ENCODE results near the gene TGFBR3L. TPM values are rescaled to one million over a fixed set of nuclear protein-coding genes. Genes with fewer than 3 reads are reported as not detected.
A peak's percentile ranks its signal among the peaks of the same experiment; 100 is the strongest.

The TGFBR3L gene
- total and polyA plus RNA-seq, 2 of the 13 experiments (the other 11 are each of a cell fraction or from before 2014, with no cell fraction given), result 0.20 to 1.0 TPM

GRCh38 chr19:7868671-7869452 lies 45.8 kb upstream of the TGFBR3L start (continued):
- TF ChIP-seq, protein P1, sequence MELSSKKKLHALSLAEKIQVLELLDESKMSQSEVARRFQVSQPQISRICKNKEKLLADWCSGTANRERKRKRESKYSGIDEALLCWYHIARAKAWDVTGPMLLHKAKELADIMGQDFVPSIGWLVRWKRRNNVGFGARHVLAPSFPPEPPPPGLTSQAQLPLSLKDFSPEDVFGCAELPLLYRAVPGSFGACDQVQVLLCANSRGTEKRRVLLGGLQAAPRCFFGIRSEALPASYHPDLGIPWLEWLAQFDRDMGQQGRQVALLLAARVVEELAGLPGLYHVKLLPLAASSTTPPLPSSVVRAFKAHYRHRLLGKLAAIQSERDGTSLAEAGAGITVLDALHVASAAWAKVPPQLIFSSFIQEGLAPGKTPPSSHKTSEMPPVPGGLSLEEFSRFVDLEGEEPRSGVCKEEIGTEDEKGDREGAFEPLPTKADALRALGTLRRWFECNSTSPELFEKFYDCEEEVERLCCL (CRISPR knock-in tag; IDR thresholded peaks at IDR 0.05; ENCODE audit: borderline replicate concordance), result 0 out of 2 replicates have a peak, but pooled peaks have one; percentile 31
- no peak for TF ChIP-seq EED (CRISPR knock-in tag; IDR thresholded peaks at IDR 0.05)
- peak; percentile 71; the same call in 1 of the 2 replicates for TF ChIP-seq NRL (CRISPR knock-in tag; IDR thresholded peaks at IDR 0.05; ENCODE audit: borderline replicate concordance)
- no peak for TF ChIP-seq FOXK1 (CRISPR knock-in tag; IDR thresholded peaks at IDR 0.05; ENCODE audit: borderline replicate concordance, low read depth)
- peak; percentile 70; the same call in 1 of the 2 replicates for TF ChIP-seq SPEN (CRISPR knock-in tag; IDR thresholded peaks at IDR 0.05; ENCODE audit: low read depth)
- peak; percentile 40 for TF ChIP-seq POLR2AphosphoS5 (IDR thresholded peaks at IDR 0.05; ENCODE audit: low read depth, low read length)

DNA sequence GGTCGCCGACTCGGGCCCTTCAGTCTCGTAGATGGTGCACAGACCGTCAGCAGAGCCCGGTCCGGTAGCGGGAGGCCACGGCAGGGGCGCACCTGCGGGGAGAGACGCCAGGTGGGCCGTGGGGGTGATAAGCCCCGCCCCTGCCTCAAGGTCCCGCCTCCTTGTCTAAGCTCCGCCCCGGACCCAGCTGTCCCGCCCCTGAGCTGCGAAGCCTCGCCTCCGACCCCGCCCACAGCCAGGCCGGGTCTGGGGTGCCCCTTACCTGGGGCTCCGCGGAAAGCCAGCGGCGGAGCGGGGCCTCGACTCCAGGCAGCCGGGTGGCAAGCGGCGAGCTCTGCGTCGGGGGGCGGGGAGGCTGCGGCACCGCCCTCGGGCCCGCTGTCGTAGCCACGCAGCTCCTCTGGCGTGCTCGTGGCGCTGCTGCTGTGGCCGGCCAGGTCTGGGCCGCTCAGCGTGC lies 45.1 kb upstream of the TGFBR3L start:
- BruUV-seq (replicated peaks), result no TSS peak
- Histone ChIP-seq H4K20me1 (ENCODE audit: insufficient read depth, low read length) (no peaks in the 10 kb centered on the region; the same call in 1 of the 2 replicates), H2AFZ (ENCODE audit: low read length) (no peak overlapping the region), H3K9ac (ENCODE audit: insufficient read depth, low read depth, low read length) (peak overlapping the region; percentile 62), H3K27me3 (ENCODE audit: control insufficient read depth in 1 of 2, insufficient read depth in 2 of 2, low read length in 2 of 2) (no peaks in the 10 kb centered on the region), H3K4me1 (ENCODE audit: insufficient read depth, low read length) (peaks cover 66% of the 10 kb centered on the region), H3K27ac (ENCODE audit: extremely low read length, insufficient read depth, low read length) (peak overlapping the region; percentile 78), H3K36me3 (replicated peaks in 1 of 2; ENCODE audit: control insufficient read depth in 1 of 2, insufficient read depth in 2 of 2, low read length in 2 of 2) (no peaks in the 10 kb centered on the region), H3K4me2 (ENCODE audit: low read depth, low read length) (peak overlapping the region; percentile 95), H3K4me3 (replicated peaks in 1 of 3; ENCODE audit: insufficient read depth in 1 of 3, low read depth in 2 of 3, low read length in 3 of 3) (peak overlapping the region; percentile 53 to 74 (median 65)), H3K9me3 (ENCODE audit: low read length) (no peaks in the 10 kb centered on the region), H3K79me2 (ENCODE audit: insufficient read depth, low read length) (no peaks in the 10 kb centered on the region)
- FAIRE-seq (no peak), DNase-seq (ENCODE audit: low spot score) (peak; percentile 53), ATAC-seq (peak; percentile 36)
- intact Hi-C loops (cut with micrococcal nuclease; ENCODE audit: unreplicated experiment) (no loop called here), in situ Hi-C loops (cut with HindIII; ENCODE audit: extremely low pct_ligation_motif_present, low pct_unique_long_range_greater_than_20kb) (no loop called here)
- 0% methylated on average over 12 of the region's 47 CpGs for WGBS (ENCODE audit: low lambda C conversion rate)
- CTCF ChIA-PET (ENCODE audit: low intra/inter-chr PET ratio, low total read pairs), result interaction anchor here (1.1 to 1.8 kb wide), 4 partner anchors 16 to 55 kb away, joined by 3 to 5 read pairs (median 4); partner anchors contain the start of genes MAP2K7 and SNAPC2
- POLR2A ChIA-PET, result interaction anchor here (1.0 to 3.3 kb wide), 11 partner anchors 10 to 74 kb away, joined by 3 to 67 read pairs (median 15); partner anchors contain the start of genes LRRC8E, MAP2K7, SNAPC2 and TIMM44
- TF ChIP-seq SIN3A (IDR thresholded peaks at IDR 0.05; ENCODE audit: borderline replicate concordance, low read depth, low read length), result 0 out of 2 replicates have a peak, but pooled peaks have one; percentile 1
- 0 out of 2 replicates have a peak, but pooled peaks have one; percentile 4 for TF ChIP-seq RXRB (CRISPR knock-in tag; IDR thresholded peaks at IDR 0.05; ENCODE audit: borderline replicate concordance)
- no peak for TF ChIP-seq NFYC (CRISPR knock-in tag; IDR thresholded peaks at IDR 0.05)
- peak; percentile 39; the same call in 1 of the 2 replicates for TF ChIP-seq ATF7-NPFF (CRISPR knock-in tag; IDR thresholded peaks at IDR 0.05; ENCODE audit: low read depth)
- TF ChIP-seq MYC (CRISPR knock-in tag; IDR thresholded peaks at IDR 0.05; ENCODE audit: borderline replicate concordance), result peak; percentile 45; the same call in 1 of the 2 replicates
- TF ChIP-seq ZNF225 (CRISPR knock-in tag; IDR thresholded peaks at IDR 0.05), result no peak
- no peak for TF ChIP-seq NKX3-1 (CRISPR knock-in tag; IDR thresholded peaks at IDR 0.05)
- TF ChIP-seq ZNF33A (CRISPR knock-in tag; IDR thresholded peaks at IDR 0.05; ENCODE audit: borderline replicate concordance), result no peak
- TF ChIP-seq, protein P2, sequence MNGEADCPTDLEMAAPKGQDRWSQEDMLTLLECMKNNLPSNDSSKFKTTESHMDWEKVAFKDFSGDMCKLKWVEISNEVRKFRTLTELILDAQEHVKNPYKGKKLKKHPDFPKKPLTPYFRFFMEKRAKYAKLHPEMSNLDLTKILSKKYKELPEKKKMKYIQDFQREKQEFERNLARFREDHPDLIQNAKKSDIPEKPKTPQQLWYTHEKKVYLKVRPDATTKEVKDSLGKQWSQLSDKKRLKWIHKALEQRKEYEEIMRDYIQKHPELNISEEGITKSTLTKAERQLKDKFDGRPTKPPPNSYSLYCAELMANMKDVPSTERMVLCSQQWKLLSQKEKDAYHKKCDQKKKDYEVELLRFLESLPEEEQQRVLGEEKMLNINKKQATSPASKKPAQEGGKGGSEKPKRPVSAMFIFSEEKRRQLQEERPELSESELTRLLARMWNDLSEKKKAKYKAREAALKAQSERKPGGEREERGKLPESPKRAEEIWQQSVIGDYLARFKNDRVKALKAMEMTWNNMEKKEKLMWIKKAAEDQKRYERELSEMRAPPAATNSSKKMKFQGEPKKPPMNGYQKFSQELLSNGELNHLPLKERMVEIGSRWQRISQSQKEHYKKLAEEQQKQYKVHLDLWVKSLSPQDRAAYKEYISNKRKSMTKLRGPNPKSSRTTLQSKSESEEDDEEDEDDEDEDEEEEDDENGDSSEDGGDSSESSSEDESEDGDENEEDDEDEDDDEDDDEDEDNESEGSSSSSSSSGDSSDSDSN (CRISPR knock-in tag; IDR thresholded peaks at IDR 0.05), result 0 out of 2 replicates have a peak, but pooled peaks have one; percentile 2
- no peak for TF ChIP-seq ZBTB34 (CRISPR knock-in tag; IDR thresholded peaks at IDR 0.05)
- no peak for TF ChIP-seq MLLT10 (CRISPR knock-in tag; IDR thresholded peaks at IDR 0.05)

Measured in HepG2 (cell line).